Endothelial cell of umbilical vein (primary cell): ENCODE measurements around the gene PTN. TPM values are rescaled to one million over a fixed set of nuclear protein-coding genes. Genes with fewer than 3 reads are reported as not detected.
"Not testable (repeated sequence)": the region's sequence is repeated elsewhere in the genome, so short reads cannot be mapped to it uniquely, and the experiment has no call there.

Source experiments
- BruUV-seq: library from RNA; stranded (reverse); fragments of 400-500 nt; replicated peaks from 2 replicates; lab custom pipeline; 2021; lab: Mats Ljungman, UMichigan
- CTCF ChIA-PET: fragments of 300-600, 350-600 bp; sonication (Branson Sonifier 250); formaldehyde crosslinking; loops from one replicate; lab custom pipeline; 2021; ENCODE audit warnings: antibody characterized with exemption, inconsistent platforms; lab: Charles Lee
- POLR2A ChIA-PET: fragments of 300-600, 350-600 bp; sonication (Branson Sonifier 250); formaldehyde crosslinking; loops from one replicate; lab custom pipeline; 2021; ENCODE audit warnings: antibody characterized with exemption, inconsistent platforms; lab: Charles Lee
- DNase-seq: peaks from one replicate; pipeline ENCODE4 v3.0.0-alpha.2; 2011; ENCODE audit warnings: low read depth, low spot score
- FAIRE-seq: peaks from 2 replicates; lab custom pipeline; 2011; peaks lifted over from hg19 to GRCh38; lab: Jason Lieb, UNC
- H2AFZ ChIP-seq: 2 replicates; pipeline ENCODE4 v1.6.0; 2012; ENCODE audit warnings: low read depth, low read length, control low read depth, inconsistent platforms
- H3K27ac ChIP-seq: 2 replicates; pipeline ENCODE4 v1.5.1; 2011; ENCODE audit warnings: low read depth, mild to moderate bottlenecking, control low read depth, low read length, moderate library complexity; ENCODE audit not compliant: insufficient read depth
- H3K27me3 ChIP-seq, 2 experiments: 2 replicates each; pipeline versions ENCODE4 v1.6.0 to v1.6.1; 2011; ENCODE audit warnings: low read length in 2 of 2, mixed read lengths in 1 of 2; ENCODE audit not compliant: control insufficient read depth in 2 of 2, insufficient read depth in 2 of 2
- H3K36me3 ChIP-seq, 2 experiments: 2 replicates in 1 of 2; 3 replicates in 1 of 2; pipeline ENCODE4 v1.5.1; 2011; ENCODE audit warnings: low read length in 2 of 2, mild to moderate bottlenecking in 1 of 2, moderate library complexity in 1 of 2; ENCODE audit not compliant: control insufficient read depth in 2 of 2, insufficient read depth in 2 of 2; ENCODE audit errors: extremely low read depth in 1 of 2
- H3K4me1 ChIP-seq: 3 replicates; pipeline ENCODE4 v1.5.1; 2011; ENCODE audit warnings: mild to moderate bottlenecking, low read length; ENCODE audit not compliant: control insufficient read depth, insufficient read depth; ENCODE audit errors: extremely low read depth
- H3K4me2 ChIP-seq: 2 replicates; pipeline ENCODE4 v1.6.1; 2011; ENCODE audit warnings: low read length, control low read depth, mixed read lengths; ENCODE audit not compliant: insufficient read depth
- H3K4me3 ChIP-seq, 3 experiments: fragments of 200-600 bp in 1 of 3; sonication (generic), shearing (Covaris generic) in 1 of 3; replicated peaks in 1 of 3; 2 replicates each; pipeline ENCODE4 v1.5.1; 2011 to 2016; ENCODE audit warnings: control low read depth in 3 of 3, low read length in 3 of 3, mild to moderate bottlenecking in 2 of 3, inconsistent platforms in 1 of 3, low read depth in 1 of 3, moderate library complexity in 1 of 3; ENCODE audit not compliant: insufficient read depth in 1 of 3
- H3K79me2 ChIP-seq: 2 replicates; pipeline ENCODE4 v1.6.0; 2012; ENCODE audit warnings: low read length, inconsistent platforms; ENCODE audit not compliant: control insufficient read depth, insufficient read depth
- H3K9ac ChIP-seq: replicated peaks from 2 replicates; pipeline ENCODE3; 2011; ENCODE audit warnings: low read length, control low read depth; ENCODE audit not compliant: insufficient read depth; ENCODE audit errors: extremely low read depth
- H3K9me1 ChIP-seq: replicated peaks from 3 replicates; pipeline ENCODE4 v1.6.0; 2011; ENCODE audit warnings: mild to moderate bottlenecking, low read length; ENCODE audit not compliant: control insufficient read depth, insufficient read depth; ENCODE audit errors: extremely low read depth
- H3K9me3 ChIP-seq: replicated peaks from 2 replicates; pipeline ENCODE4 v1.5.1; 2012; ENCODE audit warnings: low read length, inconsistent platforms; ENCODE audit not compliant: control insufficient read depth, insufficient read depth
- H4K20me1 ChIP-seq: replicated peaks from 2 replicates; pipeline ENCODE3; 2011; ENCODE audit warnings: mild to moderate bottlenecking, low read length; ENCODE audit not compliant: control insufficient read depth, insufficient read depth; ENCODE audit errors: extremely low read depth
- CTCF ChIP-seq, 2 donors: IDR thresholded peaks; 1 replicate in 1 of 2; 2 replicates in 1 of 2; pipeline ENCODE4 v1.5.1; 2011; ENCODE audit warnings: low read length in 2 of 2, mild to moderate bottlenecking in 2 of 2, moderate library complexity in 2 of 2, control low read depth in 1 of 2, inconsistent platforms in 1 of 2, low read depth in 1 of 2; ENCODE audit not compliant: insufficient read depth in 1 of 2; ENCODE audit errors: extremely low read depth in 1 of 2
- FOS ChIP-seq: IDR thresholded peaks from 2 replicates; pipeline ENCODE4 v1.6.1; 2011; ENCODE audit warnings: mild to moderate bottlenecking, low read length, moderate library complexity, borderline replicate concordance; ENCODE audit not compliant: insufficient read depth
- JUN ChIP-seq: IDR thresholded peaks from 2 replicates; pipeline ENCODE4 v1.6.1; 2011; ENCODE audit warnings: borderline replicate concordance, low read depth; ENCODE audit not compliant: insufficient read length, insufficient read depth
- POLR2A ChIP-seq: IDR thresholded peaks from 2 replicates; pipeline ENCODE4 v1.6.1; 2012; ENCODE audit warnings: low read depth, mild to moderate bottlenecking, control low read depth, low read length
- dilution Hi-C: fragments of 300-500 bp; cut with MboI; formaldehyde crosslinking; loops from one replicate; pipeline ENCODE4 v1.15.0; 2019; ENCODE audit warnings: low sequenced_read_pairs; ENCODE audit not compliant: extremely low pct_ligation_motif_present
- intact Hi-C: fragments of 100-400 bp; cut with micrococcal nuclease; formaldehyde crosslinking; loops from one replicate; pipeline ENCODE4 v1.10.0; 2022
- polyA plus RNA-seq, 4 experiments: library from polyadenylated mRNA; depleted of rRNA in 3 of 4; stranded (reverse) in 3 of 4; unstranded in 1 of 4; fragments of >200 nt; gene quantifications; 2 replicates each; pipeline versions ENCODE4 v1.2.1 to v1.2.3, GENCODE V29; 2011 to 2012; ENCODE audit warnings: missing spikeins in 1 of 4
- total RNA-seq: library from RNA; stranded (reverse); gene quantifications from 2 replicates; pipeline ENCODE4 v1.2.3, GENCODE V29; 2021

PTN gene
- total and polyA plus RNA-seq, 2 donors (not counting 3 experiments of a cell fraction or from before 2014, with no cell fraction given), result 0.07 TPM; not detected in 1

GRCh38 chr7:137269240-137269639, 74.3 kb downstream of the PTN start:
- H3K9ac ChIP-seq, result no peak overlapping the region
- BruUV-seq, result no TSS peak
- no peaks in the 10 kb centered on the region for H3K9me1 ChIP-seq
- H3K9me3 ChIP-seq, result peaks cover 2% of the 10 kb centered on the region
- FAIRE-seq (no peak), DNase-seq (no peak)
- no peak overlapping the region for H3K27ac ChIP-seq
- CTCF ChIA-PET, result no interaction called here
- H3K4me1 ChIP-seq, result no peaks in the 10 kb centered on the region
- H3K36me3 ChIP-seq, result no peaks in the 10 kb centered on the region
- no peak overlapping the region for H2AFZ ChIP-seq
- dilution Hi-C loops (no loop called here), intact Hi-C loops (no loop called here)
- no peaks in the 10 kb centered on the region for H3K79me2 ChIP-seq
- no peak overlapping the region for H3K4me3 ChIP-seq
- H4K20me1 ChIP-seq, result no peaks in the 10 kb centered on the region
- TF ChIP-seq POLR2A (no peak), JUN (no peak), FOS (no peak), CTCF (IDR thresholded peaks at IDR 0.05; ENCODE audit: extremely low read depth in 1 of 2, insufficient read depth in 1 of 2, low read depth in 1 of 2, low read length in 2 of 2) (no peak)
- H3K27me3 ChIP-seq, result no peaks in the 10 kb centered on the region
- H3K4me2 ChIP-seq, result no peak overlapping the region
- POLR2A ChIA-PET, result no interaction called here

GRCh38 chr7:137268001-137268865, 75.3 kb downstream of the PTN start:
- CTCF ChIA-PET, H3K4me1 ChIP-seq: not testable (repeated sequence)

More at GRCh38 chr7:137268001-137268865, 75.3 kb downstream of the PTN start:
- dilution Hi-C loops, H2AFZ ChIP-seq, H4K20me1 ChIP-seq, POLR2A ChIA-PET, H3K9me1 ChIP-seq, H3K9ac ChIP-seq, H3K27ac ChIP-seq, intact Hi-C loops, DNase-seq, H3K36me3 ChIP-seq, H3K4me2 ChIP-seq, H3K79me2 ChIP-seq, H3K4me3 ChIP-seq, H3K27me3 ChIP-seq, H3K9me3 ChIP-seq, FAIRE-seq, BruUV-seq: not testable (repeated sequence)
